GM23248 (cell line): ENCODE data around the gene MRTFA. TPM values are rescaled to one million over a fixed set of nuclear protein-coding genes. Genes with fewer than 3 reads are reported as not detected.

ENCODE experiments used
- DNase-seq: peaks from one replicate; pipeline ENCODE4 v3.0.0-alpha.2; 2015
- H2AFZ ChIP-seq: fragments of 200-600 bp; sonication (generic); 2 replicates; pipeline ENCODE4 v1.6.1; 2016; ENCODE audit warnings: antibody characterized with exemption
- H3F3A ChIP-seq: fragments of 200-600 bp; sonication (generic); 2 replicates; pipeline ENCODE4 v1.6.1; 2016; ENCODE audit warnings: mild to moderate bottlenecking, antibody characterized with exemption, mixed run types; ENCODE audit not compliant: insufficient read depth
- H3K27ac ChIP-seq: fragments of 200-600 bp; sonication (generic); 2 replicates; pipeline ENCODE4 v1.5.1; 2016; ENCODE audit warnings: mild to moderate bottlenecking
- H3K27me3 ChIP-seq: fragments of 200-600 bp; sonication (generic); replicated peaks from 2 replicates; pipeline ENCODE4 v1.6.1; 2016; ENCODE audit warnings: mild to moderate bottlenecking; ENCODE audit not compliant: insufficient read depth
- H3K36me3 ChIP-seq: fragments of 200-600 bp; sonication (generic); 2 replicates; pipeline ENCODE4 v1.6.1; 2016; ENCODE audit warnings: low read depth, mild to moderate bottlenecking
- H3K4me1 ChIP-seq: fragments of 200-600 bp; sonication (generic); 2 replicates; pipeline ENCODE4 v1.6.1; 2016; ENCODE audit warnings: mild to moderate bottlenecking; ENCODE audit not compliant: insufficient read depth
- H3K4me2 ChIP-seq: fragments of 200-600 bp; sonication (generic); one replicate; pipeline ENCODE4 v1.6.1; 2016; ENCODE audit warnings: mild to moderate bottlenecking; ENCODE audit not compliant: unreplicated experiment
- H3K4me3 ChIP-seq: fragments of 200-600 bp; sonication (generic); 2 replicates; pipeline ENCODE4 v1.5.1; 2016; ENCODE audit warnings: mild to moderate bottlenecking
- H3K79me2 ChIP-seq: fragments of 200-600 bp; sonication (generic); 2 replicates; pipeline ENCODE4 v1.6.1; 2016; ENCODE audit warnings: mild to moderate bottlenecking; ENCODE audit not compliant: insufficient read depth
- H3K9ac ChIP-seq: fragments of 200-600 bp; sonication (generic); 2 replicates; pipeline ENCODE4 v1.6.1; 2016; ENCODE audit warnings: mild to moderate bottlenecking
- H3K9me2 ChIP-seq: fragments of 200-600 bp; sonication (generic); 2 replicates; pipeline ENCODE4 v1.6.1; 2016; ENCODE audit warnings: mixed run types, mild to moderate bottlenecking, moderate library complexity; ENCODE audit not compliant: insufficient read depth
- H3K9me3 ChIP-seq: fragments of 200-600 bp; sonication (generic); one replicate; pipeline ENCODE4 v1.6.1; 2017; ENCODE audit warnings: low read depth
- H4K20me1 ChIP-seq: fragments of 200-600 bp; sonication (generic); 2 replicates; pipeline ENCODE4 v1.6.0; 2016; ENCODE audit not compliant: insufficient read depth
- EZH2 ChIP-seq: fragments of 200-600 bp; sonication (generic); IDR thresholded peaks from 2 replicates; pipeline ENCODE4 v1.6.1; 2018; ENCODE audit warnings: antibody characterized with exemption, mild to moderate bottlenecking; ENCODE audit not compliant: insufficient read depth, poor library complexity, severe bottlenecking
- EZH2phosphoT487 ChIP-seq: fragments of 200-600 bp; sonication (generic); IDR thresholded peaks from 2 replicates; pipeline ENCODE4 v1.6.1; 2018; ENCODE audit warnings: antibody characterized with exemption, moderate library complexity, mild to moderate bottlenecking, low read depth; ENCODE audit not compliant: insufficient read depth
- WGBS, 2 experiments: methylation state at CpG; one replicate each; pipeline ENCODE4 v1.1.6; 2015 to 2017; ENCODE audit warnings: low lambda C conversion rate in 2 of 2, low coverage in 1 of 2; ENCODE audit errors: missing lambda C conversion rate in 2 of 2; 5-methylcytosine and 5-hydroxymethylcytosine counted together
- in situ Hi-C: fragments of 300-500 bp; cut with MboI; formaldehyde crosslinking; loops from 2 replicates; pipeline ENCODE4 v1.15.0; 2020
- polyA plus RNA-seq: library from polyadenylated mRNA; unstranded; fragments of >200 nt; fragmentation: Nextera tagmentation; extraction: Ambion mirVana; gene quantifications from 2 replicates; pipeline ENCODE4 v1.2.1, GENCODE V29; 2016
- total RNA-seq: library from RNA; depleted of rRNA; stranded (reverse); fragments of >200 nt; shearing (Covaris generic); gene quantifications from 2 replicates; pipeline ENCODE4 v1.2.3, GENCODE V29; 2014

MRTFA gene
- total and polyA plus RNA-seq, 2 experiments from 2014 or later: 24.2 to 49.2 TPM

DNA sequence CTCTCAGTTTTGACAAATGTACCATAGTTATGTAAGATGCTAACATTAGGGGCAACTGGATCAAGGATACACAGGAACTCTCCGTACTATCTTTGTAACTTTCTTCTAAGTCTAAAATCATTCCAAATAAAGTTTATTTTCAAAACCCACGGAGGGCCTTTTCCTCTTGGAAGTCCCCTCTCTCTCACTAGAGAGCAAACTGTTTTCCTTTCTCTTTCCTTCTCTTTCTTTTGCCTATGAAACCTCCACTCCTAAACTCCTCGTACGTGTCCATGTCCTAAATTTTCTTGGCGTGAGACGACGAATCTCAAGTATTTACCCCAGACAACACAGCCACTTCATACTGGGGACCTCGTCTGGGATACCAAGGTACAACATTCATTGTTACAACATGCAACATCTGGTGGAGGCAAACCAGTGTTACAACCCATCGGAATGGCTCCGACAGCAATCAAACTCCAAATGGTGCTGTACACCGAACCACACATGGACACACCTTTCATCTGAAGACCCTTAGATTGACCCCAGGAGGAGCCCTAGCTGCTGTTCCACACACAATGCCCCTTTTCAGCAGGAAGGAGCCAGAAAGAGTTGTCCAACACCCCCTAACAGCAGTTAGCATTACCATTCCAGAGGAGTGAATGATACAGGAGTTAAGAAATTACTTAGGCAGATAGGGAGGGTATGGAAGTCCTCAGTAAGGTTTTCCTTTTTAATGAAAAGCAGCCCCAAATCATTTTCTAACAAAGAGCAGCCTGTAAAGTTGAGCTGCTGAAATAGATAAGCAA is 158.0 kb downstream of the MRTFA start:
- DNase-seq: no peak

DNA sequence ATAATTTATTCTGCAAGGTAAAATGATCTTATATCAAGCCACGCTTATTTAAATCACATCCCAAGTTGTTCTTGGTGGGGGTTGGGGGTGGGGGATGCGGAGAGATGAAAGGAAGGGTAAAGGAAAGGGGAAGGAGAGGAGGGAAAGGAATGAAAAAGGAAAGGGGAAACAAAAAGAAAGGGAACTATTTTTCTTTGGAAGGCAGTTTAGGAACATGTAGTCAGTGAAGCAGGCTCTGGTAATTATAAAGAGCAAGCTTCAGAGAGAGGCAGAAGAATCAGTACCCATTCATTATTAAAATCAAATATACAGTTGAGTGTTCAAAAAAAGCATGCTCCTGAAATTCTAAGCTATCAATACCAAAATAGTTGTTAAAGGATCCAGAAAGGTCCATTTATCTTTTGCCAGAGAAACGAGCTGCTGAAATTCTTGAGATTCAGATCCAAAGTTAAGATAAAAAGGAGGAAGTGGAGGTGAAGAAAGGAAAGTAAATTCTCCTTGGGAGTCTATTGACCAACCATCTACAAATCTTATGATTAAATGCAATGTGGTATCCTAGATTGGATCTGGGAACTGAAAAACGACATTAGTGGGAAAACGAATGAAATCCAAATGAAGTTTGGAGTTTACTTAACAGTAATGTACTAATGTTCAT is 158.7 kb downstream of the MRTFA start:
- H3F3A ChIP-seq: peaks cover 10% of the 10 kb centered on the region
- H3K36me3 ChIP-seq: no peaks in the 10 kb centered on the region
- no peak overlapping the region for H3K9ac ChIP-seq
- in situ Hi-C loops: no loop called here
- H2AFZ ChIP-seq: no peak overlapping the region
- no peak overlapping the region for H3K4me2 ChIP-seq
- H3K9me2 ChIP-seq: no peaks in the 10 kb centered on the region
- no peaks in the 10 kb centered on the region for H4K20me1 ChIP-seq
- TF ChIP-seq EZH2phosphoT487 (no peak), EZH2 (no peak)
- DNase-seq: no peak
- H3K27ac ChIP-seq: no peak overlapping the region
- WGBS, 2 experiments: 59 to 66% methylated on average over 5 of the region's 5 CpGs
- peaks cover 100% of the 10 kb centered on the region for H3K79me2 ChIP-seq
- H3K4me3 ChIP-seq: no peak overlapping the region
- H3K9me3 ChIP-seq: no peaks in the 10 kb centered on the region
- H3K4me1 ChIP-seq: peaks cover 40% of the 10 kb centered on the region
- H3K27me3 ChIP-seq: no peaks in the 10 kb centered on the region

More for the DNA sequence above, 158.0 kb downstream of the MRTFA start:
- no peak overlapping the region for H2AFZ ChIP-seq
- 84% methylated on average over 11 of the region's 11 CpGs for WGBS, 2 experiments
- peaks cover 40% of the 10 kb centered on the region for H3K4me1 ChIP-seq
- no peak overlapping the region for H3K4me2 ChIP-seq
- H3K79me2 ChIP-seq: peaks cover 99% of the 10 kb centered on the region
- no peak overlapping the region for H3K9ac ChIP-seq
- H3K27ac ChIP-seq: no peak overlapping the region
- in situ Hi-C loops: no loop called here
- H3F3A ChIP-seq: peaks cover 10% of the 10 kb centered on the region
- H3K27me3 ChIP-seq: no peaks in the 10 kb centered on the region
- TF ChIP-seq EZH2phosphoT487 (no peak), EZH2 (no peak)
- H3K4me3 ChIP-seq: no peak overlapping the region
- H3K9me2 ChIP-seq: no peaks in the 10 kb centered on the region
- no peaks in the 10 kb centered on the region for H4K20me1 ChIP-seq
- H3K9me3 ChIP-seq: no peaks in the 10 kb centered on the region
- H3K36me3 ChIP-seq: no peaks in the 10 kb centered on the region

DNA sequence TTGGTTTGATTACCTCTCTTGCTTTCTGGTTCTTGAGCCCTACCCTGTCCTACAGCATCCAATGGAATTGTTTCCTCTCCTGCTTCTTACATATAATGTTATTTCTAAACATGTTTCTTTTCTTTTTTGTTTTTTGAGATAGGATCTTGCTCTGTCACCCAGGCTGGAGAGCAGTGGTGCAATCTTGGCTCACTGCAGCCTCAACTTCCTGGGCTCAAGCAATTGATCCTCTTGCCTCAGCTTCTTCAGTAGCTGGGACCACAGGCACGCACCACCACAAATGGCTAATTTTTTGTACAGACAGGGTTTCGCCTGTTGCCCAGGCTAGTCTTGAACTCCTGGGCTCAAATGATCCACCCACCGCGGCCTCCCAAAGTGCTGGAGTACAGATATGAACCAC is 160.2 kb downstream of the MRTFA start:
- no peaks in the 10 kb centered on the region for H4K20me1 ChIP-seq
- no peaks in the 10 kb centered on the region for H3K36me3 ChIP-seq
- no peak for TF ChIP-seq EZH2phosphoT487
- no peak for TF ChIP-seq EZH2
- no peak overlapping the region for H2AFZ ChIP-seq
- peaks cover 10% of the 10 kb centered on the region for H3F3A ChIP-seq
- in situ Hi-C loops: no loop called here
- H3K4me3 ChIP-seq: no peak overlapping the region
- no peak for DNase-seq
- peaks cover 32% of the 10 kb centered on the region for H3K4me1 ChIP-seq
- 99% methylated on average over 4 of the region's 4 CpGs for WGBS, 2 experiments
- H3K9me3 ChIP-seq: no peaks in the 10 kb centered on the region
- H3K27ac ChIP-seq: no peak overlapping the region
- H3K79me2 ChIP-seq: peaks cover 100% of the 10 kb centered on the region
- H3K9ac ChIP-seq: no peak overlapping the region
- no peaks in the 10 kb centered on the region for H3K9me2 ChIP-seq
- no peaks in the 10 kb centered on the region for H3K27me3 ChIP-seq
- H3K4me2 ChIP-seq: no peak overlapping the region

DNA sequence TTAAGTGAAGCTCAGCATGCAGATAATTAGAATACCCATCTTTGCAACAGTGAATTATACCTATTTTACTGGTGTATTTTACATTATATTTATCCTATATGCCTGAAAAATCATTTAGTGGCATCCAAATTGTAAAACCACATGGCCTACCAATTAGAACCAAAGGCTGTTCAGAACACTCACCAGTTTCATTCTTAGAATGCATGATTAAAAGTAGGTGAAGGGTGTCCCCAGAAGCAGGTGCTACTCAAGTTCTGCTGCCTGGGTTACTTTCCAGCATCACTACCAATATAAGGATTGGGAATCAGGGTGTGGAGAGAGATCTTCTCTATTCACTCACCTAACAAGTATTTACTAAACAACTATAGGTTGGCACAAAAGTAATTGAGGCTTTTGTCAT is 162.8 kb downstream of the MRTFA start:
- no peak overlapping the region for H2AFZ ChIP-seq
- TF ChIP-seq EZH2phosphoT487: no peak
- no peak for TF ChIP-seq EZH2
- no peaks in the 10 kb centered on the region for H3K9me3 ChIP-seq
- in situ Hi-C loops: no loop called here
- peaks cover 10% of the 10 kb centered on the region for H3F3A ChIP-seq
- H3K9ac ChIP-seq: no peak overlapping the region
- no peaks in the 10 kb centered on the region for H3K36me3 ChIP-seq
- no peak overlapping the region for H3K27ac ChIP-seq
- no peaks in the 10 kb centered on the region for H3K27me3 ChIP-seq
- peaks cover 99% of the 10 kb centered on the region for H3K79me2 ChIP-seq
- no peaks in the 10 kb centered on the region for H4K20me1 ChIP-seq
- H3K4me3 ChIP-seq: no peak overlapping the region
- no peak for DNase-seq
- H3K9me2 ChIP-seq: no peaks in the 10 kb centered on the region
- no peak overlapping the region for H3K4me2 ChIP-seq
- peaks cover 14% of the 10 kb centered on the region for H3K4me1 ChIP-seq
